SH-SY5Y (cell line): ENCODE data around the gene RRP12.

Source experiments
- GATA2 ChIP-seq: IDR thresholded peaks from 2 replicates; pipeline ENCODE4 v1.6.1; 2011; ENCODE audit warnings: mild to moderate bottlenecking, low read depth, low read length
- GATA3 ChIP-seq: IDR thresholded peaks from 2 replicates; pipeline ENCODE4 v1.6.1; 2011; ENCODE audit warnings: low read depth, mild to moderate bottlenecking, low read length, moderate library complexity

- TF ChIP-seq GATA2 = no peak
- no peak for TF ChIP-seq GATA3
Measured at GRCh38 chr10:97333351-97333600, 67.9 kb downstream of the RRP12 start.
